Measurements from ENCODE around the gene CDC42EP3.

CDC42EP3 gene

DNA sequence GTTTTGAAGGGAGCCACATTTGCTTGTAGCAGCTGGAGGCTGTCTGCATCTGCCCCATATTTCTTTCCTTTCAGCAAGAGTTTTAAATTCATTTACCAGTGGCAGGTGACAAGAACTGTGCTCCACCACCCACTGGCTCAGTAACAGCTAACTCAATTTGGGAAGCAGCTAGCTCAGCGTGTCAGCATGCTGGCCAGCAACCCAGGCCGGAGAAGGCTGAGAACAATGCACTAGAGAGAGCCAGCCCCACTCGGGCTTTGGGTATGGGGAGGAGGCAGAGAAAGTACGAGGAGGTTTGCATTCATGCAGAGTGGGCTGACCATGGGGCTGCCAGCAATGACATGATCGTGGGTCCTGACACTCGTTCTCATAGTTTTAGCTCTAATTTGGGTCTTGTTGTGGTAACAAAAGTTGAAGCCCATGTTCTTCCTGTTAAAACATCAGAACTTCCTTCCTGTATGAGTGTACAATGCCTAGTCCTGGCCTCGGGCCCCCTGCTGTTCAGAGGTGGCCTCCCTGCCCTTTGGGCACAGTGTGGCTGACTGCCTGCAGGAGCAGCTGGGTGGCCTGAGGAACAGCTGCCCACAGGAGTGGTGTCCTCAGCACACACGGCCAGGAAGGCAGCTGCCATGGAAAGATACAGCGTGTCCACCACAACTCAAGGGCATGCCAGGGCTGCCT lies 23.0 kb downstream of the CDC42EP3 start:
- DNase-seq (ENCODE audit: low spot score) = no peak
- no peak for TF ChIP-seq CTCF (IDR thresholded peaks at IDR 0.05; ENCODE audit: extremely low read depth, insufficient read depth, missing control alignments)
- in situ Hi-C loops (cut with MboI; ENCODE audit: low pct_unique_long_range_greater_than_20kb, low sequenced_read_pairs, unreplicated experiment) = no loop called here

DNA sequence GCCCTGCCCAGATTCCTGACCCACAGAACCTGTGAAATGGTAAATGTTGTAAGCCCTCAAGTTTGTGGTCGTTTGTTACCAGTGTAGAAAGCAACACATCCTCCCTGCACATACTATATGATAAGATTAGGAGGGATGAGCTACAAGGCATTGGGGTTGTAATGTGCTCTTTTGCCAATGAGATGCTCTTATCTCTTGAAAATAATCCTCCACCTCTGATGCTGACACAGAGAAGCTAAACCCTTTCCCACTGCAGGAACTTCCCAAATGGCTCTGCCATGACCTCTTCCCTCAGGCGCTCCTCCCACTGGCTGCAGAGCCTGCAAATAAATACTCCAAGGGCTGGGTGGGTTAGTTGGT lies 23.5 kb downstream of the CDC42EP3 start:
- DNase-seq (ENCODE audit: low spot score) = no peak
- no peak for TF ChIP-seq CTCF (IDR thresholded peaks at IDR 0.05; ENCODE audit: extremely low read depth, insufficient read depth, missing control alignments)
- in situ Hi-C loops (cut with MboI; ENCODE audit: low pct_unique_long_range_greater_than_20kb, low sequenced_read_pairs, unreplicated experiment) = no loop called here

DNA sequence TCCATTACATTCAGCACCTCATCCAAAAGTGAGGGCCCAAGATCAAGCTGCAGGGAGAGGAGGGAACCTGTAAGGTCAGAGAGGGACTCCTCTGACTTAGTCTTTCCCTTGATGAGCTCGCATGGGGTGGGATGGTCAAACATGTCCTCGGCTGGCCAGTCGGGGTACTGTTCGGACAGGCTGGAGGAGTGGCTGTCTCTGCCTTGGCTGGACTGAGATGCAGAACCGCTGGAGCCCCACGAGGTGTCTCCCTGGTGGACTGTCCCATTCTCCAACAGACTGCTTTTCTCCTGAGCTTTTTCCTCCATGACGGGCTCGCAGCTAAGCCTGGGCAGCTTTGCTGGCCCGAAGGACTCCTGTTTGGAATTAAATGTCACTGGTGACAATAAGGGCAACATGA lies 25.6 kb downstream of the CDC42EP3 start:
- in situ Hi-C loops (cut with MboI; ENCODE audit: low pct_unique_long_range_greater_than_20kb, low sequenced_read_pairs, unreplicated experiment) = no loop called here

GRCh38 chr2:37645362-37645761 lies 26.1 kb downstream of the CDC42EP3 start:
- TF ChIP-seq CTCF (IDR thresholded peaks at IDR 0.05; ENCODE audit: extremely low read depth, insufficient read depth, missing control alignments) = no peak
- DNase-seq (ENCODE audit: low spot score) = no peak
- in situ Hi-C loops (cut with MboI; ENCODE audit: low pct_unique_long_range_greater_than_20kb, low sequenced_read_pairs, unreplicated experiment) = no loop called here

More for the DNA sequence above, 25.6 kb downstream of the CDC42EP3 start:
- TF ChIP-seq CTCF (IDR thresholded peaks at IDR 0.05; ENCODE audit: extremely low read depth, insufficient read depth, missing control alignments) = no peak
- DNase-seq (ENCODE audit: low spot score) = no peak

DNA sequence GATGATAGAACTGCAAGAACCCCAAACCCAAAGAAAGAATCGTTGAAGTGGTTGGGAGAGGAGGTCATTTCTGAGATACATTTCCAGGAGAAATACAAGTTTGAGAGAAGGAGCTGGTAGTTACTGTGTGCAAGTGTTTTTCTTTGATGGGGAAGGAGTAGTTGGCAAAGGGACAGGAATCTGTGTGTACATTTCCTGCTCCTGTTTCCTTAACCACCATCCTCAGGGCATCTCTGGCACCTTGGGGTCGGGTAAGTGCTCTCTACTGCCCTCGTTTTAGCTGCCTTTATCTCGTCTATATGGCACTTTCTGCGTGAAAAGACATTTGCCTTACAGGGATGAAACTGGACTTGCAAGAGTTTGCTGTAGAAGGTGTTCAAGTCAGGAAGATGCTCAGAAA lies 27.3 kb downstream of the CDC42EP3 start:
- in situ Hi-C loops (cut with MboI; ENCODE audit: low pct_unique_long_range_greater_than_20kb, low sequenced_read_pairs, unreplicated experiment) = no loop called here
- no peak for DNase-seq (ENCODE audit: low spot score)
- TF ChIP-seq CTCF (IDR thresholded peaks at IDR 0.05; ENCODE audit: extremely low read depth, insufficient read depth, missing control alignments) = no peak

- in situ Hi-C loops (cut with MboI; ENCODE audit: low pct_unique_long_range_greater_than_20kb, low sequenced_read_pairs, unreplicated experiment) = no loop called here
- TF ChIP-seq CTCF (IDR thresholded peaks at IDR 0.05; ENCODE audit: extremely low read depth, insufficient read depth, missing control alignments) = no peak
- DNase-seq (ENCODE audit: low spot score) = no peak
These were observed 27.7 kb downstream of the CDC42EP3 start for GRCh38 chr2:37643730-37644078.
